Tibial nerve (tissue), 4 donors: ENCODE data around the gene EPG5. TPM values are rescaled to one million over a fixed set of nuclear protein-coding genes. Genes with fewer than 3 reads are reported as not detected.

Source experiments
- DNase-seq, 2 donors: peaks; one replicate each; pipeline ENCODE4 v3.0.0-alpha.2; 2019; ENCODE audit warnings: low spot score in 2 of 2
- H3K27ac ChIP-seq, 4 donors: fragments of 200-600 bp; sonication (generic) in 3 of 4; one replicate each; pipeline ENCODE4 v1.5.1; 2017 to 2019; ENCODE audit warnings: mild to moderate bottlenecking in 1 of 4
- H3K27me3 ChIP-seq, 2 donors: fragments of 200-600 bp; sonication (generic) in 1 of 2; one replicate each; pipeline versions ENCODE4 v1.5.1 to v1.6.0; 2017 to 2019
- H3K36me3 ChIP-seq, 3 donors: fragments of 200-600 bp; sonication (generic); one replicate each; pipeline ENCODE4 v1.5.1; 2018 to 2019
- H3K4me1 ChIP-seq, 4 donors: fragments of 200-600 bp; sonication (generic) in 3 of 4; one replicate each; pipeline ENCODE4 v1.5.1; 2017 to 2019
- H3K4me3 ChIP-seq, 4 donors: fragments of 200-600 bp; sonication (generic) in 3 of 4; one replicate each; pipeline ENCODE4 v1.5.1; 2017 to 2019; ENCODE audit warnings: mild to moderate bottlenecking in 1 of 4, moderate library complexity in 1 of 4
- H3K9me3 ChIP-seq, 4 donors: fragments of 200-600 bp; sonication (generic) in 3 of 4; one replicate each; pipeline ENCODE4 v1.5.1; 2017 to 2019
- EP300 ChIP-seq, 2 donors: sonication (generic); formaldehyde crosslinking; IDR thresholded peaks; one replicate each; pipeline ENCODE4 v1.6.1; 2017; ENCODE audit warnings: antibody characterized with exemption in 2 of 2, mild to moderate bottlenecking in 1 of 2
- POLR2A ChIP-seq, 2 donors: fragments of 450-650 bp; IDR thresholded peaks; one replicate each; pipeline ENCODE4 v1.6.1; 2017; ENCODE audit warnings: antibody characterized with exemption in 2 of 2, mild to moderate bottlenecking in 2 of 2, moderate library complexity in 2 of 2
- WGBS, 2 donors: methylation state at CpG; one replicate each; pipeline ENCODE4 v1.1.5; 2018; 5-methylcytosine and 5-hydroxymethylcytosine counted together
- total RNA-seq, 4 donors: library from RNA; depleted of rRNA; stranded (reverse); fragments of >200 nt; gene quantifications; one replicate each; pipeline ENCODE4 v1.1.0, GENCODE V29; 2016
- TF ChIP-seq, protein P1 (sequence below), 5 experiments: fragments of 200-600 bp in 3 of 5; fragments of 450-650 bp in 2 of 5; sonication (generic) in 3 of 5; IDR thresholded peaks; one replicate each; pipeline ENCODE4 v1.5.1; 2016 to 2019; ENCODE audit warnings: antibody characterized with exemption in 5 of 5, mild to moderate bottlenecking in 3 of 5, moderate library complexity in 2 of 5

The EPG5 gene
- total RNA-seq, 4 donors from 2014 or later = 26.1 to 48.3 (median 40.6) TPM

DNA sequence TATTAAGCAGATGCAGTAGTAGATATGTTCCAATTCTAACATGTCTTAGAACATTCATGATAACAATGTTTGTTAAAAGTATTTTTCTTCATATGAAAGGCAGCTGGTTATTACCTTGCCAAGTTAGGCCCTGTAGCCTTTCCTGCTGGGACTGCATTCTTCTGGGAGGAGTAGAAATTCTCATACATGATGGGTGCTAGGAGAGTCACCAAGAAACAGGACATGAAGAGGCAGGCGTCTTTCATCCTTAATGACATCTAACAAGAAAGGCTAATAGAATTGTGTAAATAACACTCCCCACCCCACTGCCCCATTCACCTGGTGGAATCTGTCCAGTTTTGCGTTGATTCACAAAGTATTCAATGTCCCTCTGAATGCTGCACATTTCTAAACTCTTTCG is 24.7 kb upstream of the EPG5 start:
- Histone ChIP-seq H3K9me3 (no peaks in the 10 kb centered on the region), H3K4me1 (no peaks in the 10 kb centered on the region), H3K27me3 (no peaks in the 10 kb centered on the region), H3K27ac (no peak overlapping the region), H3K36me3 (peaks cover 0 to 16% (median 0%) of the 10 kb centered on the region in 3 donors), H3K4me3 (no peak overlapping the region)
- no peak for DNase-seq
- TF ChIP-seq EP300 (IDR thresholded peaks at IDR 0.05) (no peak), POLR2A (IDR thresholded peaks at IDR 0.05) (no peak)
- TF ChIP-seq, protein P1, sequence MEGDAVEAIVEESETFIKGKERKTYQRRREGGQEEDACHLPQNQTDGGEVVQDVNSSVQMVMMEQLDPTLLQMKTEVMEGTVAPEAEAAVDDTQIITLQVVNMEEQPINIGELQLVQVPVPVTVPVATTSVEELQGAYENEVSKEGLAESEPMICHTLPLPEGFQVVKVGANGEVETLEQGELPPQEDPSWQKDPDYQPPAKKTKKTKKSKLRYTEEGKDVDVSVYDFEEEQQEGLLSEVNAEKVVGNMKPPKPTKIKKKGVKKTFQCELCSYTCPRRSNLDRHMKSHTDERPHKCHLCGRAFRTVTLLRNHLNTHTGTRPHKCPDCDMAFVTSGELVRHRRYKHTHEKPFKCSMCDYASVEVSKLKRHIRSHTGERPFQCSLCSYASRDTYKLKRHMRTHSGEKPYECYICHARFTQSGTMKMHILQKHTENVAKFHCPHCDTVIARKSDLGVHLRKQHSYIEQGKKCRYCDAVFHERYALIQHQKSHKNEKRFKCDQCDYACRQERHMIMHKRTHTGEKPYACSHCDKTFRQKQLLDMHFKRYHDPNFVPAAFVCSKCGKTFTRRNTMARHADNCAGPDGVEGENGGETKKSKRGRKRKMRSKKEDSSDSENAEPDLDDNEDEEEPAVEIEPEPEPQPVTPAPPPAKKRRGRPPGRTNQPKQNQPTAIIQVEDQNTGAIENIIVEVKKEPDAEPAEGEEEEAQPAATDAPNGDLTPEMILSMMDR (IDR thresholded peaks at IDR 0.05) = no peak
- WGBS, 2 donors = 92 to 97% methylated on average over 3 of the region's 3 CpGs

DNA sequence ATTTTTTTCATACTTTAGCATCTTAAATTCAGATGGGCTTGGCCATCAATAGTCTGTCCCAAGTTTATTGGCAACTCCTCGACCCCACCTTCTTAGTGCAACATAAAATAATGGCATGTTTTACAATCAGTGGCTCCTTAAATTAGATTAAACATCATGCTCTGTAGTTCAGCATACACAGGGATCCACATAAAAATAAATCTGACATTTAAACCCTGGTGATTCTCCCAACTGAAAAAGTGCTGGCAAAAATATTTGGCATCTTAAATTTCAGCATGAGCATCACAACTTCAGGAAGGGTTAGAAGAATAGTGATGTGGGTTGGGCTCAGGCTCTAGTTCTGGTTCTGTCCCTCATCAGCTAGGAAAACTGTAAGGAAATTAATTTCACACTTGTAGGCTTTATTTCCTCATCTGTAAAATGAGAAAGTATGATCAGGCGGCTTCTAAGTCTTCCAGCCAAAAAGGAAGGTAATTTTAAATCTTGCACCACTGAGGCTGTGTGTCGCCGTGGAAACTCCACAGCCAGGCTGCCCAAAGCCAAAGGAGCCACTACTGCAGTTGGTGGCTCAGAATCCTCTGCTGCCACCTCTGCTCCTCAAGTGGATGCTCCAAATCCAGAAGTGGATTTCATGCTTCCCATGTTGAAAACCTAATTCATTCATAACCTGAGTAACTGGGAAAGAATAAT is 17.6 kb upstream of the EPG5 start:
- Histone ChIP-seq H3K4me1 (peaks cover 0 to 2% (median 0%) of the 10 kb centered on the region in 4 donors), H3K27me3 (no peaks in the 10 kb centered on the region), H3K27ac (no peak overlapping the region), H3K4me3 (no peak overlapping the region), H3K36me3 (peaks cover 0 to 6% (median 0%) of the 10 kb centered on the region in 3 donors), H3K9me3 (no peaks in the 10 kb centered on the region)
- WGBS, 2 donors = 87 to 89% methylated on average over 4 of the region's 4 CpGs
- TF ChIP-seq, protein P1 (IDR thresholded peaks at IDR 0.05) = no peak
- TF ChIP-seq POLR2A (IDR thresholded peaks at IDR 0.05) = no peak
- no peak for DNase-seq

DNA sequence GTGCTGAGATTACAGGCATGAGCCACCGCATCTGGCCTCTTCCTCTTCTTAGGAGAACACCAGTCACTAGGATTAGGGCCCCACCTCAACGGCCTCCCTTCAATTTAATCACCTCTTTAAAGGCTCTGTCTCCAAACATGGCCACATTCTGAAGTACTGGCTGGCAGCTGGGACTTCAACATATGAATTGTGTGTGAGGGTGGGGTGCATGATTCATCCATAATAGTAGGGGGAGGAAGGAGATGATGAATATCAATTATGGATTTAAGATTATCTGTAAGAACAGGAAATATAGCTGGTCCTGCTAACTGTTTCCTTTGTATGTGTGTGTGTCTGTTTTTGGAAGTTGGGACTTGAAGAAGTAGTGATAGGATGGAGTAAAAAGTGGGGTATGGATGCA is 14.7 kb upstream of the EPG5 start:
- no peaks in the 10 kb centered on the region for H3K9me3 ChIP-seq
- WGBS, 2 donors = 80 to 84% methylated on average over 2 of the region's 2 CpGs
- H3K4me3 ChIP-seq = no peak overlapping the region
- no peaks in the 10 kb centered on the region for H3K27me3 ChIP-seq
- H3K36me3 ChIP-seq = no peaks in the 10 kb centered on the region
- TF ChIP-seq EP300 (IDR thresholded peaks at IDR 0.05) = no peak
- TF ChIP-seq POLR2A (IDR thresholded peaks at IDR 0.05) = no peak
- no peak overlapping the region for H3K27ac ChIP-seq
- H3K4me1 ChIP-seq = peaks cover 0 to 2% (median 0%) of the 10 kb centered on the region in 4 donors
- DNase-seq = no peak

DNA sequence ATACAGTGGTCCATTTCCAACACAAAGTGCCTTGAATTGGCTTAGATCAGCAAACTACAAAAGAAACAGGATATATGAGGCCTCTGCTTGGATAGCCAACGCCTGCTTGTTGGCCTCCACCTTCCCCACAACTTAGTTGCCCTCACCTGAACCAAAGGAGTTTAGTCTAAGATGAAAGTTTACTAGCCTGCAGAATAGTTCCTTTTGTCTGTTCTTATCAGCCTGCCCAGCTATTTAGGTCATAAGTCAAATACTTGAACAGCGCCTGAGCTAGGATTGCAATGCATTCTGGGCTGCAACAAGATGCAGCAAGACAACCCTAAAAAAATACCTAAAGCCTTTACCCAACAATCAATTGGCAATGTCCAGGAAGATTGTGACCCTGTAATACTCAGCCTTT is 13.1 kb upstream of the EPG5 start:
- H3K9me3 ChIP-seq = no peaks in the 10 kb centered on the region
- TF ChIP-seq POLR2A (IDR thresholded peaks at IDR 0.05) = no peak
- no peak for TF ChIP-seq EP300 (IDR thresholded peaks at IDR 0.05)
- TF ChIP-seq, protein P1 (IDR thresholded peaks at IDR 0.05) = no peak
- DNase-seq = no peak
- no peaks in the 10 kb centered on the region for H3K36me3 ChIP-seq
- H3K4me3 ChIP-seq = no peak overlapping the region
- peaks cover 0 to 2% (median 0%) of the 10 kb centered on the region in 4 donors for H3K4me1 ChIP-seq
- H3K27me3 ChIP-seq = no peaks in the 10 kb centered on the region
- H3K27ac ChIP-seq = no peak overlapping the region
- WGBS, 2 donors = 66 to 72% methylated on average over 2 of the region's 2 CpGs

DNA sequence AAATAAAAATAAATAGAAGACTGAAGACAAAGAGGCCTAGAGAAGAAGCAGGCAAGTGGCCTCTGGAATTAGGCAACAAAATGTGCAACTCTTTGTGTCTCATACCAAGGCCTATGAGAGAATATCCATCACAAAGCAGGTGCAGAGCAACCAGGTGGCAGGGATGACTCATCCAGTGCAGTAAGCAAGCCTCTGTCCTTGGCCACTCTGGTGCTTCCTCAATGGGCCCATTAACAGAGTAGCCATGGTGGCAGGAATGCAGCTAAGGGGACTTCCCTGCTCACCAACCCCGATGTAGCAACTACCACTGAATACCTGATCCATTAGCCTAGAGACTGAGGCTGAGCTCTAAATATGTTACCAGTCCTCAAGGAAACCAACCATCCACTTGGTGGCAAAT is 11.0 kb upstream of the EPG5 start:
- Histone ChIP-seq H3K9me3 (no peaks in the 10 kb centered on the region), H3K4me1 (peaks cover 0 to 7% (median 0%) of the 10 kb centered on the region in 4 donors), H3K4me3 (no peak overlapping the region), H3K36me3 (no peaks in the 10 kb centered on the region), H3K27ac (no peak overlapping the region), H3K27me3 (no peaks in the 10 kb centered on the region)
- no peak for TF ChIP-seq POLR2A (IDR thresholded peaks at IDR 0.05)
- WGBS, 2 donors = 83 to 93% methylated on average over 1 of the region's 1 CpG
- DNase-seq = no peak

DNA sequence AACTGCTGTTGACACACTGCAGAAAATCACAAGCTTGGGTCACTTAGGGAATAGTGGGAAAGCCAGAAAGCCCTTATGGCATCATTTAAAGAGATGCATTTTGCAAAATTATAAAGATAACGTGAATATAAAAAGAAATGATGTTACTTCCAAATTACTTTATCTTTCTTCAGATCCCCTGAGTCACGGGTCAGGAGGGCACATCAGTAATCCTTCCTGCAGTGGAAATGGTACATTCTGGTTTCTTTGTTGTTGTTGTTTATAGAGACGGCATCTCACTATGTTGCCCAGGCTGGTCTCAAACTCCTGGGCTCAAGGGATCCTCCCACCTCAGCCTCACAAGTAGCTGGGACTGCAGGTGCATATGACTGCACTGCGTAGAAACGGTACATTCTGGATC is 9.8 kb upstream of the EPG5 start:
- Histone ChIP-seq H3K4me3 (no peak overlapping the region), H3K4me1 (peaks cover 0 to 6% (median 0%) of the 10 kb centered on the region in 4 donors), H3K27me3 (no peaks in the 10 kb centered on the region), H3K9me3 (no peaks in the 10 kb centered on the region), H3K36me3 (no peaks in the 10 kb centered on the region), H3K27ac (no peak overlapping the region)
- no peak for DNase-seq
- TF ChIP-seq EP300 (IDR thresholded peaks at IDR 0.05) (no peak), POLR2A (IDR thresholded peaks at IDR 0.05) (no peak)
- TF ChIP-seq, protein P1 (IDR thresholded peaks at IDR 0.05) = no peak
- 84% methylated on average over 5 of the region's 5 CpGs for WGBS, 2 donors
